Activated naive CD4-positive, alpha-beta T cell treated with anti-CD3 and anti-CD28 coated beads, Interleukin-2, amount 10 ng/mL, durations not matched to agents 5 hours and 36 hours (primary cell): ENCODE measurements around the gene DHX15. TPM values are rescaled to one million over a fixed set of nuclear protein-coding genes. Genes with fewer than 3 reads are reported as not detected.

Source experiments
- microRNA-seq: library from miRNA; unstranded; fragments of <30 nt; microRNA quantifications from one replicate; pipeline ENCODE4 v1.2.0, GENCODE V29; 2022; ENCODE audit warnings: borderline microRNAs expressed, borderline replicate concordance
- total RNA-seq, 2 experiments: library from RNA; stranded (reverse); gene quantifications; one replicate each; pipeline ENCODE4 v1.2.3, GENCODE V29; 2021

DHX15 gene
- 100 to 1,000 TPM; 151 to 154 TPM for total RNA-seq

GRCh38 chr4:24584211-24584850, at the start of gene DHX15:
TSS of gene DHX15 (minus strand) at chr4:24584554. CDS start at chr4:24584393, 161 bp downstream.

Small RNA genes lying within 50 kb of the gene (microRNA-seq; reads per million reads assigned to microRNA genes)
- not detected for gene MIR573

Other genes with a start within 250 kb of the DHX15 start
- not detected for gene SOD3, start 211.0 kb upstream of the DHX15 start, total RNA-seq